ENCODE measurements around the gene SLBP. TPM values are rescaled to one million over a fixed set of nuclear protein-coding genes. Genes with fewer than 3 reads are reported as not detected.

Gene SLBP
- total and polyA plus RNA-seq, 2 donors (not counting 1 experiment from before 2014, with no cell fraction given): 19.4 to 31.8 TPM

GRCh38 chr4:1715002-1715758, 3.1 kb upstream of the SLBP start:
- peaks cover 0 to 6% (median 0%) of the 10 kb centered on the region in 3 donors for H3K9me3 ChIP-seq (ENCODE audit: control extremely low read depth in 1 of 3, control insufficient read depth in 2 of 3, insufficient read depth in 1 of 3, low read length in 2 of 3)
- ATAC-seq (ENCODE audit: low read depth) (no peak), DNase-seq (peak; percentile 75)
- Mint-ChIP-seq H3K9me3 (ENCODE audit: insufficient read depth) (no peaks in the 10 kb centered on the region), H3K27ac (peak overlapping the region; percentile 90), H3K27me3 (no peaks in the 10 kb centered on the region), H3K4me1 (peaks cover 67% of the 10 kb centered on the region), H3K4me3 (peak overlapping the region; percentile 91)
- peaks cover 57 to 82% of the 10 kb centered on the region in 2 donors for H3K4me1 ChIP-seq (ENCODE audit: control insufficient read depth in 2 of 2, insufficient read depth in 2 of 2, low read length in 2 of 2)
- ChIA-PET CTCF (interaction anchor here (6.1 kb wide), 1 partner anchor 22 kb away, joined by 75 read pairs; no protein-coding TSS in a partner anchor), POLR2A (no interaction called here)
- peak overlapping the region; percentile 97 for H3K4me2 ChIP-seq (replicated peaks; ENCODE audit: low read depth, low read length, poor library complexity, severe bottlenecking)
- WGBS (ENCODE audit: insufficient coverage): 17% methylated on average over 16 of the region's 16 CpGs
- peak overlapping the region; percentile 82 to 99 for H3K27ac ChIP-seq (ENCODE audit: low read length in 2 of 2)
- H3K36me3 ChIP-seq (replicated peaks in 1 of 2; ENCODE audit: control extremely low read depth in 1 of 2, control insufficient read depth in 1 of 2, extremely low read depth in 1 of 2, insufficient read depth in 2 of 2, low read length in 1 of 2): peaks cover 0 to 20% of the 10 kb centered on the region in 2 experiments
- intact Hi-C loops (cut with micrococcal nuclease): no loop called here
- no peak overlapping the region for H2AFZ ChIP-seq (ENCODE audit: insufficient read depth, low read depth, low read length, poor library complexity, severe bottlenecking)
- H3K79me2 ChIP-seq (ENCODE audit: control insufficient read depth, insufficient read depth, low read length): peaks cover 66% of the 10 kb centered on the region
- TF ChIP-seq CTCF (IDR thresholded peaks at IDR 0.05) (no peak), EZH2 (IDR thresholded peaks at IDR 0.05; ENCODE audit: borderline replicate concordance, insufficient read depth, low read depth, low read length, poor library complexity, severe bottlenecking) (no peak)
- H4K20me1 ChIP-seq (ENCODE audit: control insufficient read depth, insufficient read depth, low read length, poor library complexity, severe bottlenecking): peaks cover 64% of the 10 kb centered on the region
- H3K4me3 ChIP-seq (ENCODE audit: control extremely low read depth in 1 of 5, extremely low read depth in 1 of 5, insufficient read depth in 1 of 5, low read depth in 2 of 5, low read length in 4 of 5): peak overlapping the region in 3 of 5 experiments; percentile 6 to 20 (median 11)
- no peaks in the 10 kb centered on the region for H3K27me3 ChIP-seq (replicated peaks in 1 of 4; ENCODE audit: control extremely low read depth in 1 of 4, control insufficient read depth in 3 of 4, insufficient read depth in 4 of 4, low read length in 3 of 4)
- peak overlapping the region; percentile 13 for H3K9ac ChIP-seq (ENCODE audit: low read length)

All from B cell (primary cell).